Osteocyte (in vitro differentiated cells): ENCODE data around the gene LTF. TPM values are rescaled to one million over a fixed set of nuclear protein-coding genes. Genes with fewer than 3 reads are reported as not detected.

Source experiments
- DNase-seq: peaks from one replicate; pipeline ENCODE4 v3.0.0; 2021; ENCODE audit warnings: mixed read lengths; ENCODE audit not compliant: unreplicated experiment; ENCODE audit errors: extremely low spot score
- H3K27ac Mint-ChIP-seq: one replicate; pipeline ENCODE4 v1.8.0; 2021; ENCODE audit warnings: mild to moderate bottlenecking, mixed read lengths; ENCODE audit not compliant: unreplicated experiment
- H3K27me3 Mint-ChIP-seq: one replicate; pipeline ENCODE4 v1.8.0; 2021; ENCODE audit warnings: mixed read lengths; ENCODE audit not compliant: unreplicated experiment
- H3K36me3 Mint-ChIP-seq: one replicate; pipeline ENCODE4 v1.8.0; 2021; ENCODE audit warnings: mixed read lengths; ENCODE audit not compliant: unreplicated experiment
- H3K4me1 Mint-ChIP-seq: one replicate; pipeline ENCODE4 v1.8.0; 2021; ENCODE audit warnings: mixed read lengths; ENCODE audit not compliant: unreplicated experiment
- H3K4me3 Mint-ChIP-seq: one replicate; pipeline ENCODE4 v1.8.0; 2021; ENCODE audit warnings: mild to moderate bottlenecking, moderate library complexity, mixed read lengths; ENCODE audit not compliant: unreplicated experiment
- H3K9me3 Mint-ChIP-seq: one replicate; pipeline ENCODE4 v1.8.0; 2021; ENCODE audit warnings: mixed read lengths; ENCODE audit not compliant: unreplicated experiment
- total RNA-seq: library from RNA; stranded (reverse); gene quantifications from 2 replicates; pipeline ENCODE4 v1.2.1, GENCODE V29; 2021
- TF ChIP-seq, protein P1 (sequence below): fragments of 200-600 bp; sonication (generic); IDR thresholded peaks from 2 replicates; pipeline ENCODE4 v1.5.0; 2021; ENCODE audit warnings: antibody characterized with exemption, mild to moderate bottlenecking, moderate library complexity

The LTF gene
- total RNA-seq, 1 donor from 2014 or later = not detected

DNA sequence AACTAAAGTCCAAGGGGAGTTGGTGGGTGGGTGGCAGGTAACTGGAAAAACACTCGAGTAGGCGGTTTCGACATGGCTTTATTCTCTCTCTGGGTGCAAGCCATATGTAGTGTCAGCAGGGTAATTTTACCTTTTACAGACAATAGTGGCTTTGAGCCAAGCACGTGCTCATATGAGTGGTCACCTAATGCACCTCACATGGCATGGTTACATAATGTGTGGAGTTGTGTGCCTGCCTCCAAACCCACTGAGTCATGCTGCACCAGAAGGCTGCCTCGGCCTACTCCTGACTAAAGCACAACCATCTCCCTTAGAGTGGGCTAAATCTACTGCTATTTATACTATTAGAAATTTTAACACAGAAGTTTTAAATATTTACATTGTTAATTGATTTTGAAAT lies 41.1 kb downstream of the LTF start:
- H3K9me3 Mint-ChIP-seq = no peaks in the 10 kb centered on the region
- H3K27me3 Mint-ChIP-seq = no peaks in the 10 kb centered on the region
- no peaks in the 10 kb centered on the region for H3K4me1 Mint-ChIP-seq
- no peak overlapping the region for H3K4me3 Mint-ChIP-seq
- TF ChIP-seq, protein P1, sequence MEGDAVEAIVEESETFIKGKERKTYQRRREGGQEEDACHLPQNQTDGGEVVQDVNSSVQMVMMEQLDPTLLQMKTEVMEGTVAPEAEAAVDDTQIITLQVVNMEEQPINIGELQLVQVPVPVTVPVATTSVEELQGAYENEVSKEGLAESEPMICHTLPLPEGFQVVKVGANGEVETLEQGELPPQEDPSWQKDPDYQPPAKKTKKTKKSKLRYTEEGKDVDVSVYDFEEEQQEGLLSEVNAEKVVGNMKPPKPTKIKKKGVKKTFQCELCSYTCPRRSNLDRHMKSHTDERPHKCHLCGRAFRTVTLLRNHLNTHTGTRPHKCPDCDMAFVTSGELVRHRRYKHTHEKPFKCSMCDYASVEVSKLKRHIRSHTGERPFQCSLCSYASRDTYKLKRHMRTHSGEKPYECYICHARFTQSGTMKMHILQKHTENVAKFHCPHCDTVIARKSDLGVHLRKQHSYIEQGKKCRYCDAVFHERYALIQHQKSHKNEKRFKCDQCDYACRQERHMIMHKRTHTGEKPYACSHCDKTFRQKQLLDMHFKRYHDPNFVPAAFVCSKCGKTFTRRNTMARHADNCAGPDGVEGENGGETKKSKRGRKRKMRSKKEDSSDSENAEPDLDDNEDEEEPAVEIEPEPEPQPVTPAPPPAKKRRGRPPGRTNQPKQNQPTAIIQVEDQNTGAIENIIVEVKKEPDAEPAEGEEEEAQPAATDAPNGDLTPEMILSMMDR = no peak
- no peak overlapping the region for H3K27ac Mint-ChIP-seq
- no peak for DNase-seq
- H3K36me3 Mint-ChIP-seq = no peaks in the 10 kb centered on the region

DNA sequence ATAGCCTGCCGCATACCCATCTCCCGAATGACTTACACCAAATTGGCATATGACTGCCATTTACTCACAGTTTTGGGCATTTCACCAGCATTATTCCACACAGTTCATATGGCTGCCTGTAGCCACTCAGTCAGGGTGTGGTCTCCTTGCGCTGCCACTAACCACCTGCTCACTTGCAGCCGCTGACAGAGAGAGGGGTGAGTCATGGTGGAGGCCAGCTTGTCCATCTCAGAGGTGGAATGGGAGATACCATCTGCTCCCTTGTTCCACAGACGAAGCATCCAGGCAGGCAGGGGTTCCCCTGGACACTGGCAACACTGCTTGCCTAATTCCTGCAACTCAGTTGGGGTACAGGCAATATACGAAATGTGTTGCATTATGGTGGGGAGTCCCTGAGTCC lies 42.1 kb downstream of the LTF start:
- H3K36me3 Mint-ChIP-seq = no peaks in the 10 kb centered on the region
- H3K4me3 Mint-ChIP-seq = no peak overlapping the region
- no peaks in the 10 kb centered on the region for H3K27me3 Mint-ChIP-seq
- no peaks in the 10 kb centered on the region for H3K4me1 Mint-ChIP-seq
- DNase-seq = no peak
- no peak overlapping the region for H3K27ac Mint-ChIP-seq
- H3K9me3 Mint-ChIP-seq = no peaks in the 10 kb centered on the region
- TF ChIP-seq, protein P1 = no peak

DNA sequence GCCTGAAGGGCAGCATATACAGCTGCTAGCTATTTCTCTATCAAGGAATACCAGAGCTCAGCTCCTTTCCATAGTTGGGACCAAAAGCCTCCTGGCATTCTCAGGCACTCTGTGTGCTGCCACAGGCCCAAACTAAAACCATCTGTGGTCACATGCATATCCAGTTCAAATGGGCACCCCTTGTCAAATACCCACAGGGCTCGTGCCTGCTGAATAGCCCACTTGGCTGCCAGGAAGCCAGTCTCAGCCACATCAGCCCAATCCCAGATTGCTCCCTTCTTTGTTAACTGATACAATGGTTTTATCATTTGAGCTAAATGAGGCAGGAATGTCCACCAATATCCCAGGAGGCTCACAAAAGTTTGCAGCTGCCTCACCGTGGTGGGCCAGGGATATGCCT lies 43.8 kb downstream of the LTF start:
- no peaks in the 10 kb centered on the region for H3K27me3 Mint-ChIP-seq
- H3K4me3 Mint-ChIP-seq = no peak overlapping the region
- no peaks in the 10 kb centered on the region for H3K4me1 Mint-ChIP-seq
- no peaks in the 10 kb centered on the region for H3K36me3 Mint-ChIP-seq
- no peak overlapping the region for H3K27ac Mint-ChIP-seq
- DNase-seq = no peak
- TF ChIP-seq, protein P1 = no peak
- H3K9me3 Mint-ChIP-seq = no peaks in the 10 kb centered on the region

DNA sequence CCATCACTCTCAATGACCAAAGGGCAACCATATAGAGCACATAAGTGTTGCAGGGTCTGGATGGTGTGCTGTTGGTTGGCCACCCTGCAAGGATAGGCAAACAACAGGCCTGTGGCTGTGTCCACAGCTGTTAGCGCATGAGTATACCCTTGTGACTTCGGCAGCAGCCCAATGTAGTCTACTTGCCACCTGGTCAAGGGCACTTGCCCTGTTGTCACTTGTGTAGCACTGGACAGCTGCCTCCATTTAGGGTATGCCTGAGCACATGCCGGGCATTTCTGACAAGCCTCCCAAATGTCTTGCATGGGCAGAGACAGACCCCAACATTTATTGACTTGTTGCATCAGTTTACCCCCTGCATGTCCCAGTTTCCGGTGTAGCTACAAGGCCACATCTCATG lies 44.9 kb downstream of the LTF start:
- Mint-ChIP-seq H3K27ac (no peak overlapping the region), H3K4me3 (no peak overlapping the region), H3K9me3 (no peaks in the 10 kb centered on the region), H3K36me3 (no peaks in the 10 kb centered on the region), H3K4me1 (no peaks in the 10 kb centered on the region), H3K27me3 (no peaks in the 10 kb centered on the region)
- no peak for DNase-seq
- TF ChIP-seq, protein P1 = no peak

DNA sequence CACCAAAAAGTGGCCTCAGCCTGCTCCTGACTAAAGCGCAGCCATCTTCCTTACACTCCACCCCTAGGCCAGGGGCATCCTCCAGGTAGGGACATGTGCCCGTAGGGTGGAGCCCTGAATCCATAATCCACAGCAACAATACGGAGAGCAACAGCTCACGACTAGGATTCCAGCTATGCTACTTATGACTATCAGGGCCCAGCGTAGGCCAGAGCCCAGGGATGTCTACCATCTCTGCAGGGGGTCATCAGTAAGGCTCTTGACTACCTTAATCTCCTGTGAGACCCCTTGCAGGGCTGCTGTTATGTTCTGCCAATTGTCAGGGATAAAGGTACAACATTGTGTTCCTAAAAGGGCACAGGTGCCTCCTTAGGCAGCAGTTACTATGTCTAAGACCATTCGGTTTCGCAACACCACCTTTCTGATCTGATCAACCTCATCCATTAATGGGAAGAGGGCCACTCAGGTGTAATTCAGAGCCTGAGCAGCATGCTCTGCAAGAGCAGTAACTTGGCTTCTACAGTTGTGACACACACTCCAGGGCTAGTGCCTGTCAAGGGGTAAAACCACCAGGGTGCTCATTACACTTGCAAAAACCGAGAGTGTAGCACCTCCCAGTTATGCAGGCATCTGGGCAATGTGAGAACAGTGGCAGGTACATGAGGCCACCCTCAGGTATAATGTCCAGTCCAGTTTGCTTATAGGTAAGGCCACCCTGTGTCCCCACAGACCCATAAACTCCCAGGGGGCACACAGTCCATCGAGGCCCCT lies 46.7 kb downstream of the LTF start:
- Mint-ChIP-seq H3K9me3 (no peaks in the 10 kb centered on the region), H3K4me3 (no peak overlapping the region), H3K27ac (no peak overlapping the region), H3K4me1 (peaks cover under 1% of the 10 kb centered on the region), H3K27me3 (no peaks in the 10 kb centered on the region), H3K36me3 (no peaks in the 10 kb centered on the region)
- TF ChIP-seq, protein P1 = no peak
- no peak for DNase-seq
